Umbilical cord (tissue), 2 donors: Measurements from ENCODE around the gene ADNP2. TPM values are rescaled to one million over a fixed set of nuclear protein-coding genes. Genes with fewer than 3 reads are reported as not detected.
A peak's percentile ranks its signal among the peaks of the same experiment; 100 is the strongest.

Experiments
- DNase-seq: peaks from one replicate; pipeline ENCODE4 v3.0.0-alpha.2; 2015; ENCODE audit warnings: low spot score
- total RNA-seq: library from RNA; depleted of rRNA; stranded (reverse); fragments of >200 nt; gene quantifications from one replicate; pipeline ENCODE4 v1.2.3, GENCODE V29; 2014; ENCODE audit warnings: low replicate concordance; ENCODE audit not compliant: insufficient read depth

Gene ADNP2
- total RNA-seq, 1 donor from 2014 or later: 14.4 TPM

DNA sequence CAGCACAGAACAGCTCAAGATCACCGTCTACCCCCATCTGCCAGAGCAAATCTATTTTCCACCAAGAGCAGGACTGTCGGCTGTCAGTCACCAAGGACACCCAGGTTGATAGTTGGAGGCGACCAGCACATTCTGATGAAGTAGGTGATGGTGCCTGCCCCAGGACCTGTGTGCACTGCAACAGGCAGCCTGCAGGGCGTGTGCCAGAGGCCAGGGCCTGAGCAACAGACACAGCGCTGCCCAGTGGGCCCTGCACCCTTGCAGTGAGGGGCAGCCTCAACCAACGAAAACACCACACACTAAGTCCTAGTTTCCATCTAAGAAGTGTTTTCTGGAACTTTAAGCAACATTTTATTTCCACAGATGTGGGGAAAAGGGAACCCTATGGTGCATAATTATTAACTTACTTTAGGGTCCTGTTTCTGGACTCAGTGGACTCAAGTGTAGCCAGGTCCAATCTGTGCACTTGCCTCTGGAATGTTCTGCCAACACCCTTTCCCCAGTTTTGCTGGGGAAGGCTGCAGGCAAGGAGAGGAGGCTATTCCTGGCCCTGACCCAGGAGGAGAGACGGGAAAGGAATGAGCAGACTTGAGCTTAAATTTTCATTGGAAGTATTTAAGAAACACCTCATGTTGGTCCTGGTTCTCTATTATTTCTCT is 61.5 kb downstream of the ADNP2 start:
- DNase-seq: no peak

DNA sequence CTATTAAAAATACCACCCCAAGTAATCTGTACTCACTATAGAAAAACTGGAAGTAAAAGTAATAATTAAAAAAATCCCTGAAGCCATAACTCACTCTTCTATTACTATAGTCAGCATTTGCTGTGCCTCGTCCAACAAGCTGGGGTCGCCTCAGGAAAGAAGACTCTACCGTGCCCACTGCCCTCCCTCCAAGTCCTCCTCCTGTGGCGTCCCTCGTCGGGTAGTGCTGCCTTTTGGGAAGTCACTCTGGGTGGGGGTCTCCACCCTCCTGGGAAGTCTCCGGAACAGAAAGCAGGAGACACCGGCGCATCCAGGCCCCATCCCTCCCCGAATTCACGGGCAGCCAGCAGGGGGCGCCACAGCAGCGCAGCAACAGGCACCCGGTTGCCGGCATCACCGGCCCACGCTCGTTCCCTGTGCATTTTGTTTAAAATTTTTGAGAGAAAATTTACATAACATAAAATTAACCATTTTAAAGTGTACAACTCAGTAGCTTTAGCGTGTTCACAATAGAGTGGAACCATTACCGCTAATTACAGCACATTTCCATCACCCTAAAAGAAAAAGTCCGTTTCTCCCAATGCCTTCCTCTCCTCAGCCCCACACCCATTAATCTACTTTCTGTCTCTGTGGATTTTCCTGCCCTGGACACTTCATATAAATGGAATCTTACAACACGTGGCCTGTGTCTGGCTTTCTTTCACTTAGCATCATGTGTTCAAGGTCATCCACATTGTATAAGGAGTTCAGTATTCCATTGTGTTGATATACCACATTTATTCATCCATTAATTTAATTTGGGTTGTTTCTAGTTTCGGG is 62.2 kb downstream of the ADNP2 start:
- DNase-seq: peak; percentile 60

DNA sequence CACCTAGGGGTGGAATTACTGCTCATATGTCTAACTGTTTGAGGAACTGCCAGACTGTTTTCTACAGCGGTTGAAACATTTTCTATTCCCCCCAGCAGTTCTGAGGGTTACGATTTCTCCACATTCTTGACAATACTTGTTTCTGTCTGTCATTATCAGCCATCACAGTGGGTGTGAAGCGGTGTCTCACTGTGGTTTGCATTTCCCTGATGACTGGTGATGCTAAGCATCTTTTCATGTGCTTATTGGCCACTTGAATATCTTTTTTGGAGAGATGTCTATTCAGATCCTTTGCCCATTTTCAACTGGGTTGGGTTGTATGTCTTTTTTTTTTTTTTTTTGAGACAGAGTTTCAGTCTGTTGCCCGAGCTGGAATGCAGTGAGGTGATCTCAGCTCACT is 63.0 kb downstream of the ADNP2 start:
- no peak for DNase-seq

DNA sequence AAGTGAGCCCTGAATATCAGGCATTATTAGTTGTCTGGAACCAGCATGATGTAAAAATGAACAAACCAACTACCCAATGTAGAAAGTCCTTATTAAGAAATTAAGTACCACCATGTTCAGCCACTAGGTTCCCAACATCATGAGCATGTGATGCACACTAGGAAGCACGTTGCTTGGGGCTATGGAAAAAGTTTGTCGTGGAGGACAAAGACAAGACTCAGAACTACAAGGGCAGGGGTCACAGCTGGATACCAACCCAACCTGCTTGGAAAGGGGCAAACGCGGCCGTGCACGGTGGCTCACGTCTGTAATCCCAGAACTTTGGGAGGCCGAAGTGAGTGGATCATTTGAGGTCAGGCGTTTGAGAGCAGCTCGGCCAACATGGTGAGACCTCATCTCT is 64.0 kb downstream of the ADNP2 start:
- no peak for DNase-seq

DNA sequence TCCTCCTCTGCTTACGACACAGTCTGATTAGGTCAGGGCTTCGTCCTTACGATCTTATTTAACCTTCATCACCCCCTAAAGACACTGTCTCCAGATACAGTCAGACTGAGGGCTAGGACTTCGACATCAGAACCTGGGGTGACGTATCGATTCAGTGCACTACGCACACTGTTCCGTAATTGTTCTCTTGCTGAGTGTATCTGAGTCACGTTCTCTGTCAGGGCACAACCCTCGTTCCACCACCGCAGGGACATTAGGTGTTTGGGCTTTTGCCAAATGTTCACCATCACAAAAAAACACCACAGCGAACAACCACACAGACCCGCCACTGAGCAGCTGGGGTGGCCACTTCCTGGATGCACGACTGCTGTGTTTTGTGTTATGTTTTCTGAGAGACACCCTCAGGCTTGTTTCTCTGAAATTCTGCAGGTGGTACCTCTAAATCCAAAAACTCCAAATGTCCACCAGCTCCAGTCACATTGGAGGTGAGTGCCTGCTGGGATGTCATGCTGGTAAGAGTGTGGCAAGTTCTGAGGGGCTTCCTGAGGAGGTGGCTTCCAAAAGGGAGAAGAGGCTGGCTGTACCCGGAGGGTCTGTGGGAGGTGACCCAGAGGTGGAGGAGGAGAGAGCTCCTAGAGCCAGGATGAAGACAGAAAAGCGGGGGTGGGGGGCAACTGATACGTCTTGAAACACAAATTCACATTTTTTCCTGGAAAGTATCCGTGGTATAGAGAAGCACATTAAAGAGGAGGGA is 66.6 kb downstream of the ADNP2 start:
- no peak for DNase-seq

DNA sequence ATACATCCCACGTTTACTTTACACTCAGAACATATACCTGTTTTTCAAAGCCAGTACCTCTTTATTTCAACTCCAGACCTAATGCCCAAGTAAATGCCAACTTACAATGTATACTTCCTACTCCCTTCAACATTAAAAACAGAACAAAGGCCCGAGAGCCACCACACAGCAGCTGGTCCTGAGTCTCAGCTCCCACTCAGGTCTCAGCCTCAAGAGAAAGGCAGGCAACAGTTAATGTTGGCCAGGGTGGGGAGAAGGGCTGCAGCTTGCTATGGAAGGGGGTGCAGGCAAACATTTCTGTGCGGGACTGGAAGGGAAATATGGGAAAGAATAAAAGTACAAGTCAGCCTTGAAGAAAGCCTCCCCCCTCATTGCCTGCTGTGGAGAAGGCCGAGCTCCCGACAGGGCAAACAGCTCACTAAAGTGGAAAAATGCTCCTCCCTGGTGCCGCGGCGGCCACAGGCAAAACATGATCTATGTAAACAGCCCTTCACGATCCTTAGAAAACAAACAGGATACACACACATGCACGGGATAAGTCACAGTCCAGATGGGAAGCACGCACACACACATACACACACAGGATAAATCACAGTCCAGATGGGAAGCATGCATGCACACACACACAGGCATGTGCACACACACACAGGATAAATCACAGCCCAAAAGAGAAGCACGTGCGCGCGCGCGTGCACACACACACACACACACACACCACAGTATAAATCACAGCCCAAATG is 67.4 kb downstream of the ADNP2 start:
- no peak for DNase-seq

DNA sequence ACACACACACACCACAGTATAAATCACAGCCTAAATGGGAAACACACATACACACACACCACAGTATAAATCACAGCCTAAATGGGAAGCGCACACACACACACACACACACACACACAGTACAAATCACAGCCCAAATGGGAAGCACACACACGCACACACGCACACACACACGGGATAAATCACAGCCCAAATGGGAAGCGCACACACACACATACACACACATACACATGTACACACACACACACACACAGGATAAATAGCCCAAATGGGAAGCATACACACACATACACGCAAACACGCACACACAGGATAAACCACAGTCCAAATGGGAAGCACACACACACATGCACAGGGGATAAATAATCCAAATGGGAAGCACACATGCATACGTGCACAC is 68.1 kb downstream of the ADNP2 start:
- DNase-seq: no peak

DNA sequence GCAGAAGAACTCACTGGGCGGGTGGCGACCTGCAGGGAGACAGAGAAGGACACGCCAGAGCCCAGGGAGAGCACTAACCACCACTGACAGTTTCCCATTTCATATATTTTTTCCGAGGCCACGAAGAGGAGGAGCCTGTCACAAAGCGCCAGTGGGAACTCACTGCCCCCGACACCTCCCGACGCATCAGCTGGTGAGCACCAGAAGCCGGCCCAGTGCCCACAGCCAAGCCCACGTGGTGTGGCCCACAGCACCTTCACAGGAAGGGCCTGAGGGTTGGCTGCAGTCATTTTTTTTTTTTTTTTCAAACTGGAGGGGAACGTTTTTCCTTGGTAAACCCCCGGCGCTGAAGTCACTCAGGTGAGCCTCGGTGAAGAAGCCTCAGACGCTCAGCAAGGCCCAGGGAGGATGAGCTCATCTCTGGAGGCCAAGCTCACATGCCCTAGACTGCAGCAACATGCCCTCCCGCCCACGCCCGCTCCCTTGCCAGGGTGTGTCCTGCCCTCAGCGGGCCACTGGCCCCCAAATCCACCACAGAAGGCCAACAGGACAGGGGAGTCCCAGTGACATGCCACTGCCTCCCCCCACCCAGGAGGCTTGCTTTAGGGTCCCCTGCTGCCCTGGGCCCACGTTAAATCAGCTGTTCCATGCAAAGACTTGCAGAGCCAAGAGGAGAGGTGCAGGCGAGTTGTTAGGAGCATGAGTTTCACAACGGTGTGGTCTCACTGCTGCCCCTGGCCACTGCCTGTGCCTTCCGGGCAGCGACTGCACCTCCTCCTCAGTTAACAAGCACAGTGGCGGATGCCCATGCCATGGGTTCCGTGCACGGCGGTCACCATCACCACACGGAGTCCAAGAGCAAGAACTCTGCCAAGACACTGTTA is 70.1 kb downstream of the ADNP2 start:
- no peak for DNase-seq

DNA sequence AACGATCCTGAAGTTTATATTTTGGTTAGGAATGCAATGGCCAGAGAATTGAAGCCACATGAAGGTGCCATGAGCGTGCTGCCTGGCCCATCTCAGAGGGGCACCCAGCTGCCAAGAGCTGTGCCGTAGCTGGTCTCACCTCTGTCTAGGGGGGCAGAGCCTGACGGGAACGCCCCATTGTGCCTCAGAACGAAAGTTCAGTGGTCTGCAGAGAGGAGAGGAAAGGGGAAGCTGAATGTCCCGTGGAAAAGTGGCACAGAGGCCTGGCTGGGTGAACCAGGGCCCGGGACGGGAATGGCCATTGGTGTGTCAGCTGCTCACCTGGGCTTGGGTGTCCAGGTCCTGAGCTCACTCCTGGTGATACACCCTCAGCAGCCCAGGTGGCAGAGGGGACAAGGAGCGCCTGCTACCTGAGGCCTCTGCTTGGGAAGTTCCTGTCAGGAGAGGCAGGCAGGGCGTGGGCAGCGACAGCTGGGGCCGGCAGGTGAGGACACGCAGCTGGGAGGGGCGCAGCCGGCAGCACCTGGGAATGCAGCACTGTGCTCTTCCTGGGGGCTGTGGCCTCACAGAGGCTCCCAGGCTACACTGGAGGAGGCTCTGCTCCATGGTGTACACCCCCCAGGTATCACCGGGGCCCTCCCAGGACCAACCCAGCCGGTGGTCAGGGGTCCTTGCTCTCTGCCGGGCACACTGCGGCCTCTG is 70.9 kb downstream of the ADNP2 start:
- no peak for DNase-seq

DNA sequence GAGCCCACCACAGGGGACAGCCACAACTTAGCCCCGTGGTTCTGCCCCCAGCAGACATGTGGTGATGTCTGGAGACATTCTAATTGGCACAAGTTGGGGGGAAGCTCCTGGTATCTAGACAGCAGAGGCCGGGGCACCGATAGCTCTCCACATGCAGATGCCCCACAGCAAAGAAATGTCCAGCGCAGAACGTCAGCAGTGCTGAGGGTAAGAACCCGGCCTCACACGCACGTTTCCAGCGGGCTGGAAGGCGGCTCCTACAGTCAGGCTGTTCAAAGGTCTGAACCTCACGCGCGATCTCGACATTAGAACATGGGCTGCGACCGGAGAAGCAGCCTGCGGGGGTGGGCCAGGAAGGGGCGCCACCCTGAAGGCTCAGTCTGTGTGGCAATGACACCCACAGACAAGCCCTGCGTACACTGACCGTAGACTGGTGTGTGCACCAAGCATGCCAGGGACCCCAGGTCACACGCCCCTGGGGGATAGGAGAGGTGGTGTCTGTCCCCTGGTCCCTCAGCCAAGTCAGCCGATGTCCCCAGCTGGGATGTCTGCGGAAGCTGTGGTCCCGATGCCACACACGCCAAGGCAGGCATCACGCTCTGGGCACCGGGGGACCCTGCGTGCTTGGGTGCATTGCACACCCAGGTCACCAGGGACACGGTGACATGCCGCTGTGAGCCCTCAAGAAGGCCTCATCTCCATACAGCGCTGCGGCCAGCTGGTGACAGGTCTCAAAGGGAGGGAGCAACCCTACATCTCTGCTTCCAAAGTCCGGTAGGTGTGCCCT is 71.9 kb downstream of the ADNP2 start:
- no peak for DNase-seq

DNA sequence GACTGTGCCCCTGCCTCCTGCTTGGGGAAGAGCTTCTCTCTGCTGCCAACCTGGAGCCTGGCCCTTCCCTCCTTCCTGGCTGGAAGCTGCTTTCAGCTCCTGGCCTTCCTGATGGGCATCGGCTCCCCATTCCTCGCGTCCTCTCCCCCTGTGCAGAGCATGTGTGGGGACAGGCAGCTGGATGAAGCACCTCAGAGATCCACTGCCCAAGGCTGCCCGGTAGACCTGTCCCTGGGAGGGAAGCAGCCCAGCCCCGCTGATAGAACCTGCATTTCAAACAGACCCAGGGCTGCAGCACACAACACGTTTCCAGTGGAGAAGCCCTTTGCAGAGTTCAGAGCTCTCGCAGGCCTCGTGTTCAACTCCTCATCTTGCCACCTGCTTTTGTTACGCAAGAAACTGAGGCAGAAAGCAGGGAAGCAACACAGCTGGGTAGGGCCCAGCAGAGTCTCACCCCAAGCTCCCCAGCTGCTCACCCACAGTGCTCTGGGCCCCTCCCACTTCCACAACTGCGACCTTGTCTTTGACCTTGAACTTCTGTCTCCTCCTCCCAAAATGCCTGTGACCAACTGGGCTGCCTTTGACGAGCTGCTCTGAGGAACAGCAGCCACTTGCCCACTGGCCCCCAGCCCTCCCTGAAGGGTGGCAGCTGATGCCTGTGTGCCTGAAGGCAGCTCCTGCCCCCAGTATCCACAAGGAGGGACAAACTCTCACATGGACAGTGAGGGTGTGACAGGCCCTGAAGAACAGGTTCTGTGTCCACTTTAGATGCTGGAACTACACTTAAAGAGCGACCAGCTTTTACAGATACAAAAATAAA is 72.8 kb downstream of the ADNP2 start:
- no peak for DNase-seq

DNA sequence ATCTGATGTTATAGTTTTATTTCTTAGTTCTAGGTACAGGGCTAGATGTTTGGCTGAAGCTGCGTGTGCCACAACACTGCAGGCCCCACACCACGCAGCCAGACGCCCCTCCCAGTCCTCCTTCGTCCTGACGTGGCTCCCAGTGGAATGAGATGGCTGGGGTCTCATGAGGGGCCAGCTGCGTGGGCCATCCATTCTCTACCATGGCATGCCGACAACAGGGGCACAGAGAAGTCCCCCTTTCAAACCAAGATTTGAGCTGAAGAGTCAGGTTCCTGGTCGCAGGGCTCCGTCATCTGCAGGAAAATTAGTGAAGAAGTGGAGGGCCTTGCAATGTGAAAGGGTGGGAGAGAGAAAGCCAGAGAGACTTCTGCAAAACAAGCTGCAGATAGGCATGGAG is 73.8 kb downstream of the ADNP2 start:
- DNase-seq: no peak

DNA sequence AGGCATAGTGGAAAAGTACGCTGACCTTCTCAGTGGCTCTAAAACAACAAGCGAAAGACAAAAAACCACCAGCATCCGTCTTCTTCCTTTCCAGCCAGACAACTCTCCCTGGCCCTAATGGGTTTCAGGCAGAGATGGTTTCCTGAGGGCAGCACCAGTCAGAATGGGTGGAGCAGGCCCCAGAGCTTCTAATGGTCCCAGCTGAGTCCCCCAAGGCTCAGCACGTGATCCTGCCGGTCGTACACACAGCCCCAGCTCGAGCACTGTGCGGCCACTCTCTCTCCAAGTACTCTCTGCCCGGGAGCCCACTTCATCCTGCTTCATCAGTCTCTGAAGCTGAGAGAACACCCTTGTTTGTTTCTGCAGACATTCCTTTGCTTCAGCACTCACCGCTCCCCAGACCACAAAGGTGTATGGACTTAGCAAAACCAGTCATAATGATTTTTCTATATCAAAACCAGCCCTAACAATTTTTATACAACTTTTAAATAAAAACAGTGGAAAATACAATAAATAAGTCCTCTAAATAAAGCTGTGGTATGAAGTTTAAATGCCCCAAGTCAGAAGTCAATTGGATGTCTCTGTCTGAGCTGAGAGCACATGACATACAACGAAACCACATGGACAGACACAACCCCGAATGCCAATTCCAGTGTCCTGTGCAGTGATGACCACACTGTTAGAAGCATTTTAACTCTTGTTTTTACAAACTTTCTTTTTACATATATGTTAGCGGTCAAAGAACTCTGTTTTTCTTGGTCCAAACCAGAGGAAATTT is 74.4 kb downstream of the ADNP2 start:
- no peak for DNase-seq

DNA sequence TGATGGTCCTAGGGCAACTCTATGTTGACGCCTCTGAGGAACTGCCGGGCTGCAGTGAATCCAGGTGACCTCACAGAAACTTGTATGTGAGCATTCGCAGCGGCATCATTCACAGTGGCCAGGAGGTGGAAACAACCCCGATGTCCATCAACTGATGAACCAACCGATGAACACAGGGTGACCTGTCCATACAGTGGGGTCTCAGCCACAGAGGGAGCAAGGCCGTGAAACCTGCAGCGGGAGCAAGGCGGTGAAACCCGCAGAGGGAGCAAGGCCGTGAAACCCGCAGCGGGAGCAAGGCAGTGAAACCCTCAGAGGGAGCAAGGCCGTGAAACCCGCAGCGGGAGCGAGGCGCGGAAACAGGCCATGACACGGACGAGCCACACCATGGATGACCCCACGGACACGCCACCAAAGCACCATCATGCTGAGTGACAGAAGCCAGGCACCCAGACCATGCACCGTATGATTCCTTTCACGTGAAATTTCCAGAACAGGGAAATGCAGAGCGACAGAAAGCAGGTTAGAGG is 75.2 kb downstream of the ADNP2 start:
- DNase-seq: no peak

DNA sequence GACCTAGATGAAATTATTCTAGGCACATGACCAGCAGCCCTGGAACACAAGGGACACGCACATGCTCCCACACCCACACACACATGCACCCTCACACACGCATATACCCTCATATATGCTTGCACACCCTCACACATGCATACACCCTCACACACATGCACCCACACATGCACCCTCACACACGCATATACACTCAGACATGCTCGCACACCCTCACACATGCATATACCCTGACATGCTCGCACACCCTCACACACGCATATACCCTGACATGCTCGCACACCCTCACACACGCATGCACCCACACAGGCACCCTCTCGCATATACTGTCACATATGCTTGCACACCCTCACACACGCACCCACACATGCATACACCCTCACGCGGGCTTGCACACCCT is 76.5 kb downstream of the ADNP2 start:
- DNase-seq: no peak

DNA sequence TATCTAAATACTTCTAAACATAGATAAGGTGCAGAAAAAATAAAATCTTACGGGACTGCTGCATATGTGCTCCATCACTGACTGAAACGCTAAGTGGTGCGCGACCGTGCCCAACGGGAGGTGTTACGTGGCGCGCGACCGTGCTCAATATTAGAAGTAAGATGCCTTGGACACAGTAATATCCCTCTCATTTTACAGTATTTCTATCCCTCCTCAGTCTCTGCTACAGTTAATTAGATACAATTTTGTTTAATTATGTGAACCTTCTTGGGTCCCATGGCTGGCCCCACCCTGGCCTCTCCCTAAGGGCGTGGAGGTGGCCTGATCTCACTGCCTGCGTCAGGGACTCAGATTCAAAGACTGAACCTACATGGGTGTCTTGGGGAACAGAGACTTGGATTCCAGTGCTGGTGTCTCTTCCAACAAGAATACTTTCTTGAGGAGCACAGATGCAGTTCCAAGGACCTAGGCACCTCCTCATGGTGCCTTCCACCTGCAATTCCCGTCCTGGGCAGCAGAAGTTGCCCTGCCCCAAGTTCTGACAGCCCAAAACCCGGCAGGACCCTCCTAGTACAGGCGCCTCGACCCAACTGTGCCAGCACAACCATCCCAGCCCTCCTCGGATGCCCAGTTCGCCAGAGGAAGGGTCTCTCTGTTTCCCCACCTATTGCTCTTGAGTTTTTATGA is 79.0 kb downstream of the ADNP2 start:
- no peak for DNase-seq
